GM13976 (cell line): ENCODE results near the gene TPH1.

Experiments
- DNase-seq: peaks from one replicate; pipeline ENCODE4 v3.0.0; 2012; ENCODE audit warnings: low spot score
- CTCF ChIP-seq: IDR thresholded peaks from 2 replicates; pipeline ENCODE4 v1.5.1; 2012; ENCODE audit warnings: borderline replicate concordance, mild to moderate bottlenecking; ENCODE audit not compliant: insufficient read depth; ENCODE audit errors: extremely low read depth, missing control alignments, control extremely low read depth
- in situ Hi-C: fragments of 300-500 bp; cut with MboI; formaldehyde crosslinking; loops from one replicate; pipeline ENCODE4 v1.12.0; 2022; ENCODE audit warnings: low sequenced_read_pairs, mixed read lengths, inconsistent platforms; ENCODE audit not compliant: unreplicated experiment

TPH1 gene

GRCh38 chr11:18080451-18080850 is 34.4 kb upstream of the TPH1 start:
- TF ChIP-seq CTCF = no peak
- no peak for DNase-seq
- in situ Hi-C loops = no loop called here

GRCh38 chr11:18078909-18079308 is 32.8 kb upstream of the TPH1 start:
- no peak for TF ChIP-seq CTCF
- in situ Hi-C loops = no loop called here
- DNase-seq = no peak

- TF ChIP-seq CTCF = no peak
- in situ Hi-C loops = no loop called here
- no peak for DNase-seq
These were observed 29.4 kb upstream of the TPH1 start for GRCh38 chr11:18075444-18075843.

GRCh38 chr11:18071098-18071705 is 25.1 kb upstream of the TPH1 start:
- DNase-seq = no peak
- TF ChIP-seq CTCF = no peak
- in situ Hi-C loops = no loop called here

- no peak for DNase-seq
- in situ Hi-C loops = no loop called here
- TF ChIP-seq CTCF = no peak
These were observed 21.3 kb upstream of the TPH1 start for GRCh38 chr11:18067372-18067771.

- TF ChIP-seq CTCF = no peak
- in situ Hi-C loops = no loop called here
- DNase-seq = no peak
These were observed 20.6 kb upstream of the TPH1 start for GRCh38 chr11:18066626-18067025.
